ENCODE results near the gene NSMCE1.
A peak's percentile ranks its signal among the peaks of the same experiment; 100 is the strongest.
"Not testable (repeated sequence)": the region's sequence is repeated elsewhere in the genome, so short reads cannot be mapped to it uniquely, and the experiment has no call there.

Gene NSMCE1

GRCh38 chr16:27211026-27211425 is 57.5 kb downstream of the NSMCE1 start:
- DNase-seq = no peak

- no peak for DNase-seq
Measured at GRCh38 chr16:27210174-27210573, 58.4 kb downstream of the NSMCE1 start.

- DNase-seq = no peak
Measured at GRCh38 chr16:27209591-27209990, 59.0 kb downstream of the NSMCE1 start.

- no peak for DNase-seq
Measured at GRCh38 chr16:27208796-27209195, 59.8 kb downstream of the NSMCE1 start.

- DNase-seq = no peak
Measured at GRCh38 chr16:27208081-27208680, 60.4 kb downstream of the NSMCE1 start.

GRCh38 chr16:27207121-27207520 is 61.5 kb downstream of the NSMCE1 start:
- not testable (repeated sequence) for DNase-seq

GRCh38 chr16:27205423-27206065 is 63.0 kb downstream of the NSMCE1 start:
- no peak for DNase-seq

- no peak for DNase-seq
Measured at GRCh38 chr16:27204312-27204915, 64.2 kb downstream of the NSMCE1 start.

GRCh38 chr16:27203507-27204311 is 64.9 kb downstream of the NSMCE1 start, which contains the start of gene KDM8:
KDM8 (plus strand) TSS chr16:27203526; CDS start chr16:27210124, 6,598 bp downstream.
- peak; percentile 100 for DNase-seq

- peak; percentile 93 for DNase-seq
Measured at GRCh38 chr16:27202923-27203506, 65.6 kb downstream of the NSMCE1 start.

GRCh38 chr16:27200914-27201313 is 67.7 kb downstream of the NSMCE1 start:
- not testable (repeated sequence) for DNase-seq

- DNase-seq = peak; percentile 59
Measured at GRCh38 chr16:27199736-27200135, 68.8 kb downstream of the NSMCE1 start.

- no peak for DNase-seq
Measured at GRCh38 chr16:27199235-27199586, 69.4 kb downstream of the NSMCE1 start.

GRCh38 chr16:27198451-27199234 is 69.9 kb downstream of the NSMCE1 start:
- DNase-seq = no peak

GRCh38 chr16:27197004-27197403 is 71.6 kb downstream of the NSMCE1 start:
- DNase-seq = no peak

GRCh38 chr16:27195941-27196595 is 72.5 kb downstream of the NSMCE1 start:
- peak; percentile 80 for DNase-seq

GRCh38 chr16:27195076-27195741 is 73.4 kb downstream of the NSMCE1 start:
- no peak for DNase-seq

GRCh38 chr16:27193300-27193990 is 75.1 kb downstream of the NSMCE1 start:
- no peak for DNase-seq

GRCh38 chr16:27191352-27191924 is 77.1 kb downstream of the NSMCE1 start:
- no peak for DNase-seq

- DNase-seq = no peak
Measured at GRCh38 chr16:27190316-27190871, 78.2 kb downstream of the NSMCE1 start.
